MM.1S (cell line): Measurements from ENCODE around the gene DIPK2B.

Experiments
- DNase-seq: peaks from one replicate; pipeline ENCODE4 v3.0.0-alpha.2; 2015
- H2AFZ ChIP-seq: fragments of 300-600 bp; sonication (generic); 2 replicates; pipeline ENCODE4 v1.6.0; 2016; ENCODE audit warnings: antibody characterized with exemption, low read length
- H3F3A ChIP-seq: fragments of 300-600 bp; sonication (generic); 2 replicates; pipeline ENCODE4 v1.6.1; 2016; ENCODE audit warnings: mild to moderate bottlenecking, antibody characterized with exemption, low read length, moderate library complexity, mixed read lengths; ENCODE audit not compliant: insufficient read depth
- H3K27ac ChIP-seq: fragments of 300-600 bp; sonication (generic); 2 replicates; pipeline ENCODE4 v1.5.1; 2016; ENCODE audit warnings: mild to moderate bottlenecking, low read length
- H3K27me3 ChIP-seq: fragments of 300-600 bp; sonication (generic); replicated peaks from 2 replicates; pipeline ENCODE4 v1.6.0; 2016; ENCODE audit warnings: low read length; ENCODE audit not compliant: insufficient read depth
- H3K36me3 ChIP-seq: fragments of 300-600 bp; sonication (generic); replicated peaks from 2 replicates; pipeline ENCODE4 v1.6.1; 2016; ENCODE audit warnings: mild to moderate bottlenecking, low read length, mixed read lengths; ENCODE audit not compliant: insufficient read depth
- H3K4me1 ChIP-seq: fragments of 300-600 bp; sonication (generic); 2 replicates; pipeline ENCODE4 v1.6.1; 2016; ENCODE audit warnings: low read length, mixed read lengths
- H3K4me2 ChIP-seq: fragments of 300-600 bp; sonication (generic); 2 replicates; pipeline ENCODE4 v1.6.0; 2016; ENCODE audit warnings: low read depth, low read length
- H3K4me3 ChIP-seq: fragments of 300-600 bp; sonication (generic); 2 replicates; pipeline ENCODE4 v1.5.1; 2016; ENCODE audit warnings: low read length, mixed read lengths
- H3K79me2 ChIP-seq: fragments of 300-600 bp; sonication (generic); 2 replicates; pipeline ENCODE4 v1.6.1; 2016; ENCODE audit warnings: mixed run types, low read length, mixed read lengths
- H3K9ac ChIP-seq: fragments of 300-600 bp; sonication (generic); 2 replicates; pipeline ENCODE4 v1.6.1; 2016; ENCODE audit warnings: low read length, mixed read lengths
- H3K9me2 ChIP-seq: fragments of 300-600 bp; sonication (generic); replicated peaks from 2 replicates; pipeline ENCODE4 v1.6.1; 2016; ENCODE audit warnings: mild to moderate bottlenecking, low read length, mixed read lengths; ENCODE audit not compliant: insufficient read depth
- H3K9me3 ChIP-seq: fragments of 300-600 bp; sonication (generic); replicated peaks from 2 replicates; pipeline ENCODE4 v1.6.1; 2016; ENCODE audit warnings: mild to moderate bottlenecking, low read length, mixed read lengths; ENCODE audit not compliant: insufficient read depth
- H4K20me1 ChIP-seq: fragments of 300-600 bp; sonication (generic); 2 replicates; pipeline ENCODE4 v1.6.1; 2016; ENCODE audit warnings: mild to moderate bottlenecking, low read length, moderate library complexity, mixed read lengths; ENCODE audit not compliant: insufficient read depth
- EZH2 ChIP-seq: fragments of 300-600 bp; sonication (generic); optimal IDR thresholded peaks from 2 replicates; pipeline ENCODE3; 2017; ENCODE audit warnings: low read depth, mild to moderate bottlenecking, antibody characterized with exemption, low read length, mixed read lengths
- EZH2phosphoT487 ChIP-seq: fragments of 300-600 bp; sonication (generic); IDR thresholded peaks from 2 replicates; pipeline ENCODE4 v1.6.1; 2018; ENCODE audit warnings: antibody characterized with exemption, low read length
- TF ChIP-seq, protein P1 (sequence below): fragments of 300-600 bp; sonication (generic); IDR thresholded peaks from 2 replicates; pipeline ENCODE4 v1.5.1; 2016; ENCODE audit warnings: antibody characterized with exemption, low read length, mixed read lengths

The DIPK2B gene

DNA sequence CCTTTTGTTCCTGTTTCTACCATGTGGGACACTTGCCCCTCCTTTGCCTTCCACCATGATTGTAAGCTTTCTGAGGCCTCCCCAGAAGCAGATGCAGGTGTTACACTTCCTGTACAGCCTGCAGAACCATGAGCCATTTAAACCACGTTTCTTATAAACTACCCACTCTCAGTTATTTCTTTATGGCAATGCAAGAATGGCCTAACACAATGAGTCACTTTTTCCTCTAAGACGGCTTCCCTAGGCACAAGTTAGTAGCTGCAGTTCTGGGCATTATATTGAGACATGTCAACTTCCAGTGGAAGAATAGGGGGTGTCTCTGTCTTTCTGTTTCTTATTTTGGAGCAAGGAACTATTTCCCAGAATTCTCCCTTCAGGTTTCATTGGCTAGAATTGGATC, 32.9 kb upstream of the DIPK2B start:
- no peaks in the 10 kb centered on the region for H3K36me3 ChIP-seq
- H3K27me3 ChIP-seq: no peaks in the 10 kb centered on the region
- H3K9me2 ChIP-seq: no peaks in the 10 kb centered on the region
- no peak overlapping the region for H2AFZ ChIP-seq
- no peaks in the 10 kb centered on the region for H3K4me1 ChIP-seq
- H3K4me3 ChIP-seq: no peak overlapping the region
- DNase-seq: no peak
- no peak overlapping the region for H3K27ac ChIP-seq
- no peak overlapping the region for H3K9ac ChIP-seq
- no peaks in the 10 kb centered on the region for H3K79me2 ChIP-seq
- H4K20me1 ChIP-seq: no peaks in the 10 kb centered on the region
- no peaks in the 10 kb centered on the region for H3K9me3 ChIP-seq
- no peak for TF ChIP-seq EZH2phosphoT487
- TF ChIP-seq EZH2: no peak
- TF ChIP-seq, protein P1, sequence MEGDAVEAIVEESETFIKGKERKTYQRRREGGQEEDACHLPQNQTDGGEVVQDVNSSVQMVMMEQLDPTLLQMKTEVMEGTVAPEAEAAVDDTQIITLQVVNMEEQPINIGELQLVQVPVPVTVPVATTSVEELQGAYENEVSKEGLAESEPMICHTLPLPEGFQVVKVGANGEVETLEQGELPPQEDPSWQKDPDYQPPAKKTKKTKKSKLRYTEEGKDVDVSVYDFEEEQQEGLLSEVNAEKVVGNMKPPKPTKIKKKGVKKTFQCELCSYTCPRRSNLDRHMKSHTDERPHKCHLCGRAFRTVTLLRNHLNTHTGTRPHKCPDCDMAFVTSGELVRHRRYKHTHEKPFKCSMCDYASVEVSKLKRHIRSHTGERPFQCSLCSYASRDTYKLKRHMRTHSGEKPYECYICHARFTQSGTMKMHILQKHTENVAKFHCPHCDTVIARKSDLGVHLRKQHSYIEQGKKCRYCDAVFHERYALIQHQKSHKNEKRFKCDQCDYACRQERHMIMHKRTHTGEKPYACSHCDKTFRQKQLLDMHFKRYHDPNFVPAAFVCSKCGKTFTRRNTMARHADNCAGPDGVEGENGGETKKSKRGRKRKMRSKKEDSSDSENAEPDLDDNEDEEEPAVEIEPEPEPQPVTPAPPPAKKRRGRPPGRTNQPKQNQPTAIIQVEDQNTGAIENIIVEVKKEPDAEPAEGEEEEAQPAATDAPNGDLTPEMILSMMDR: no peak
- no peak overlapping the region for H3K4me2 ChIP-seq
- H3F3A ChIP-seq: no peaks in the 10 kb centered on the region

DNA sequence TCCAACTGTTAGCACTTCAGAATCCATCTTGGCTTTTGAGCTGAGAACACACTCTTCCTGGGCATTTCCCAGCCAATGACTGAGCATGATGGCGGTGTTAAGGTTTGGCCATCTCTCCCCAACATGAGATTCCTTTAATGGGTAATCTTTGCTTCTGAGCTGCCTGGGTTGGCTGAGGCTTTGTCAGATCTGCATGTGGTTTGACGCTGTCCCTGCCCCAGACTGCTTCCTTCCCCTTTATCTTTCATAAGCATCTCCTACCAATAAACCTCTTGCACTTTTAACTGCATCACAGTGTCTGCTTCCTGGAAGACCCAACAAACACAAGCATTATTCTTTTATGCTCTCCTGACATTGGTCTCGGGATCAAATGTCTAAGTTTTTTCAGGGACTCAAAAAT, 31.5 kb upstream of the DIPK2B start:
- Histone ChIP-seq H3K4me3 (no peak overlapping the region), H3K9me3 (no peaks in the 10 kb centered on the region), H4K20me1 (no peaks in the 10 kb centered on the region), H2AFZ (no peak overlapping the region), H3K27ac (no peak overlapping the region), H3F3A (no peaks in the 10 kb centered on the region), H3K4me2 (no peak overlapping the region), H3K27me3 (no peaks in the 10 kb centered on the region), H3K9ac (no peak overlapping the region), H3K79me2 (no peaks in the 10 kb centered on the region), H3K36me3 (no peaks in the 10 kb centered on the region), H3K4me1 (no peaks in the 10 kb centered on the region), H3K9me2 (no peaks in the 10 kb centered on the region)
- no peak for DNase-seq
- TF ChIP-seq, protein P1: no peak
- TF ChIP-seq EZH2: no peak
- TF ChIP-seq EZH2phosphoT487: no peak

DNA sequence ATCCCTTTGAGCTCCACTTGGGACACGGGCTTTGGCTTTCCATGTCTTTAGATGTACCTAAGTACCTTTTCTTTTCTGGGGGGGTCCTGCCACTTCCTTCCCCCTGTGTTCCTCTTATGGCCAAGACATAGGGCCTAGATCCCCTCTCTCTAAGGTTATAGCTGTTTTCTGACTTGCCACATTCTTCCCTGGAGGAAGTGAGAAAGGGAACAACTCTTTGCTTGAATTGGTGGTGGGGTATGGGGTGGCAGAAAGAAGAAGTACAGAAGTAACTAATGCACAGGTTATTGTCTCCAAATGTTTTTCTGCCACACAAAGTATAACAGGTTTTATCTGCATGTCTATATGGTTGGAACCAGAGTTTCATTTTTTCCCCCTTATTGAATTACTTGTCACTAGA, 29.7 kb upstream of the DIPK2B start:
- Histone ChIP-seq H3K9me2 (no peaks in the 10 kb centered on the region), H3K4me3 (no peak overlapping the region), H3K27me3 (no peaks in the 10 kb centered on the region), H3K9ac (no peak overlapping the region), H3K79me2 (no peaks in the 10 kb centered on the region), H3K9me3 (no peaks in the 10 kb centered on the region), H3F3A (no peaks in the 10 kb centered on the region), H2AFZ (no peak overlapping the region), H3K4me2 (no peak overlapping the region), H3K4me1 (no peaks in the 10 kb centered on the region), H3K36me3 (no peaks in the 10 kb centered on the region), H3K27ac (no peak overlapping the region), H4K20me1 (no peaks in the 10 kb centered on the region)
- TF ChIP-seq, protein P1: no peak
- TF ChIP-seq EZH2 (no peak), EZH2phosphoT487 (no peak)
- DNase-seq: no peak

DNA sequence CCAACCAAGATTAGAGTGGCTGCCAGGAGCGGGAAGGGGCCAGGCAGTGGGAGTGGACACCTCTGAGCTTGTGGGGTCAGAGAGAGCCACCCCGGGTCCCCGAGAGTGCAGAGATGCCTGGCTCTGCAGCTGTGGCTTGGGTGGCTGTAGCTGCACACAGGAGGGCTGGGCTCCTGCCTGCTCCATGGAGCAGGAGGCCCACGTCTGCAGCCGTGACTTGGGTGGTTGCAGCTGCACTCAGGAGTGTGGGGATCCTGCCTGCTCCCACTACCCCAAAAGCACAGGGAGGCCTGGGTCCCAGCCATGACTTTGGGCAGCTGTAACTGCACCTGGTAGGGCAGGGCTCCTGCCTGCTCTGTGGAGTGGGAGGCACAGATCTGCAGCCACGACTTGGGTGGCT, 28.7 kb upstream of the DIPK2B start:
- no peaks in the 10 kb centered on the region for H3K4me1 ChIP-seq
- no peak overlapping the region for H3K4me3 ChIP-seq
- H3F3A ChIP-seq: no peaks in the 10 kb centered on the region
- H3K4me2 ChIP-seq: no peak overlapping the region
- no peaks in the 10 kb centered on the region for H3K9me2 ChIP-seq
- no peaks in the 10 kb centered on the region for H3K36me3 ChIP-seq
- DNase-seq: no peak
- no peak overlapping the region for H3K27ac ChIP-seq
- H3K9me3 ChIP-seq: no peaks in the 10 kb centered on the region
- H3K9ac ChIP-seq: no peak overlapping the region
- no peaks in the 10 kb centered on the region for H3K79me2 ChIP-seq
- no peaks in the 10 kb centered on the region for H4K20me1 ChIP-seq
- TF ChIP-seq EZH2phosphoT487: no peak
- no peak for TF ChIP-seq EZH2
- TF ChIP-seq, protein P1: no peak
- H2AFZ ChIP-seq: no peak overlapping the region
- H3K27me3 ChIP-seq: no peaks in the 10 kb centered on the region
